IPS DF 19.7 (cell line): Measurements from ENCODE around the gene ZNF189.

Experiments used
- DNase-seq: peaks from one replicate; pipeline ENCODE4 v3.0.0-alpha.2; 2013; ENCODE audit warnings: low read depth, low spot score

The ZNF189 gene

DNA sequence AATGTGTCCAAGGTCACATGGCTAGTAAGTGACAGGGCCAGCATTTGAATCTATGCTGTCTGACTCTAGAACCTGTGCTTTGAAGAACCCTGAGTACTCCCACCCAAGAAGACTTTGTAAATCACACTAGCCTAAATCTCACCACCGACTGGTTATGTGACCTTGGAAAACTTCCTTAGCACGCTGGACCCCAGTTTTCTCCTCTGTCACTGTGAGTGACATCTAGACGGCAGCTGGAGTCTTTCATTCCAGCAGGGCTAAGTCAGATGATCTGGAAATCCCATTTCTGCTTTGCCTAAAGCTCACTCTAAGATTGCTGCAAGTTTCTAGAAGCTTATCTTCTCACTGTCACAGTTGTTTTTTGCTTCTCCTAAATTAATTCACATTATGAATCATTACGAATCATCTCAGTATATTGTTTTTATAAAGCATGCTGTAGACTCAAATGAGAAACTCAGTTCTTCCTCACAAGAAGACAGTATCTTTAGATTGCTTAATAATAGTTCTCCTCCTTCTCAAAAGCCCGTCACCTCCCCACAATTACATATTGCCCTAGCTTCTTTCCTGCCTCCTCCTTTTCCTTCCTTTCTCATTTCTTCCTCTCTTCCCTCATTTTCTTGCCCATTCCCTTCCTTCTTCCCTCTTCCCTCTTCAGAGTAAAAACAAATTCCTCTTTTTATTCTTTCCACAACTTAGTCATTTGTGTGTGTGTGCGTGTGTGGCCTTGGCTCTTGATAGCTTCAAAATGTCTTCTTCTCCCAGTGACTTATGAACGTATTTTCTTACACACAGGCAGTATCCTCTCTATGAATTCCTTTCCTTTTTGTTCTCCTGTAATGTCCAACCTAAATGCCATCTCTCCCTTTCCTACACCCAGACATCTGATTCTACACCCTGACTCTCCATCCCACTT, 20.1 kb downstream of the ZNF189 start:
- no peak for DNase-seq

DNA sequence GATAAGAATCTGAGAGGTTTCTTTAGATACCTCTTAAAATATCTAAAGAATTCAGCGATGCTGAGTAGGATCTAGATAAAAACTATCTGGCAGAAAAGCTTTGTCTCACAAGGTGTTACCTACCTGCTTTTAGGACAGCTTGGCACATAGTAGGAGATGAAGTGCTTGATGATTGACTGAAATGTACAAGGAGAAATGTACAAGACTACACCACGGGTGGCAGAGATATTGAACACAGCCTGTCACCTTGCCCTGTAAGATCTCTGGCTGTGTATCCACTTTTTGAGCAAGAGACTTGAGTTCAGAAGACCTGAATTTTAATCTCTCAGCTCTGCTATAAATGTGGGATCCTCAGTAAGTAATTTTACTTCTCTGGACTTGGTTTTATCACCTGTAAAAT, 21.2 kb downstream of the ZNF189 start:
- DNase-seq: no peak

DNA sequence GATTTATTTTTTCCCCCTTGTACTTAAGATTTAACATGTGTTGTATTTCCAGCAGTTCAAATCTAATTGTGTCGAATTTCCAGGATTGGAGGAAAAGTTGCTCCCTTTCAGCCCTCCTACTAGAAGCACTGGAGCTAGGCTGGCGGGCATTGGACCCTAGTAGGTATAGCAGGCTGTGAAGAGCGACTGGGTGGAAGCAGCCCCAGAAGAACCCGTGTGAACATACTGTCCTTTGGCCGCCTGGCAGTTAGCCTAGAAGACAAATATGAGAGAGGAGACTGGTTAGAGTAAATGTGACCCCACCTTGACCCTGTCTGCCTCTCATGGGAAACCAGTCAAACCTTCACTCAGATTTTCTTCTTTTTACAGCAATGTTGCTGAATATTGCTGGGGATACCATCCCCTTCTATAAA, 23.0 kb downstream of the ZNF189 start:
- no peak for DNase-seq

DNA sequence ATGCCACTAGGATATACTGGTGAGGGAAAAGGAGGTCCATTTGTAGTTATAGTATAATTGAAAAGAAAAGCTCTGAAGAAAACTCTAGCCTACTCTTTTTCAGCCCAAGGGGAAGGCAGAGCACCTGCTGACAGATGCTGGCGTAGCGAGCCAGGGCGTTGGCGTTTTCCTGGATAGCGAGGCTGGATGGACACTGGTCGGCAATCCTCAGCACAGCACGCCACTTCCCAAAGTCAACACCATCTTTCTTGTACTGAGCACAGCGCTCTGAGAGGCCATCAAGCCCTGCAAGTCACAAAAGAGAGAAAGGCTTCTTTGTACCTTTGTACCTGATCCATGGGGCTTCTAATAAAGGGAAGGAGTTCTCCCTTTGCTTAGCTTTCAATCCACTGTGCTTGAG, 28.7 kb downstream of the ZNF189 start:
- no peak for DNase-seq

DNA sequence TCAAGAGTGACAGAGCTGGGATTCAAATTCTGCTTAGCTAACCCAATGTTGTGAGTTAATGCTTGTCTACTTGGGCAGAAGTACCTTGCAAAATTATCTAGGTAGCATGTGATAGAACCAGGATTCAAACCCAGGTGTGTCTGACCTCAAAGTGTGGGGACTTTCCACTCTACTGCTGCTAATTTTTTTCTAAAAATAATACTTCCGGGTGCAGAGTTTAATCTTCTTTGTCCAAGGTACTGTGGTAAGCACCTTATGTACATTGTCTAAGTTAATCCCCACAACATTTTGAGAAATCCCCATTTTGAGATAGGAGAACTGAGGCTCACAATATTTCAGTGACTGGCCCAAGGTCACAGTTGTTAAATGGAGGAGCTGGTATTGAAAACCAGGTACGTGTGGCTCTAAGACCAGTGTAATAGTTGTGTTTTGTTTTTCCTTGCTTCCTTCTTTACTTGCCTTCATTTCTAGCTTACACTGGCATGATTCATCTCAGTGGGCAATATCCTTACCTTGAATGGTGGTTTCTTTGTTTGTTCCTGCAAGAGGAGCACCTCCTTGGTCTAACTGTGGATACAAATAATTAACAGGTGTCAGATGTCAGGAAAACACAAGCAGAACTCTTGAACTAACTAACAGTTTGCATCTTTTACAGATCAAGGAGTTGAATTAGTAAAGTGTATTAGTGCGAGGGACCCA, 29.5 kb downstream of the ZNF189 start:
- no peak for DNase-seq

DNA sequence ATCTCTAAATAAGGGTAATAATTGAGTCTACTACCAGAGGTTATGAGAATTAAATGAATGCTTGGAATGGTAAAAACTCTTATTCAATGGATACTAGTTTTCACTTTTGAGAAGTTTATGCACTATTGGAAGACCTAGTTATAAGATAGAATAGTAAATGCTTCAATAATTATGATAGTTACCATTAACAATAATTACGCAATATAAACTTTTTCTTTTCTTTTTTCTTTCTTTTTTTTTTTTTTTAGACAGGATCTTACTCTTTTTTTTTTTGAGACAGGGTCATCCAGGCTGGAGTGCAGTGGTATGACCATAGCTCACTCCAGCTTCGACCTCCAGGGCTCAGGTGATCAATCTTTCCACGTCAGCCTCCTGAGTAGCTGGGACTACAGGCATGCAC, 30.3 kb downstream of the ZNF189 start:
- DNase-seq: no peak

DNA sequence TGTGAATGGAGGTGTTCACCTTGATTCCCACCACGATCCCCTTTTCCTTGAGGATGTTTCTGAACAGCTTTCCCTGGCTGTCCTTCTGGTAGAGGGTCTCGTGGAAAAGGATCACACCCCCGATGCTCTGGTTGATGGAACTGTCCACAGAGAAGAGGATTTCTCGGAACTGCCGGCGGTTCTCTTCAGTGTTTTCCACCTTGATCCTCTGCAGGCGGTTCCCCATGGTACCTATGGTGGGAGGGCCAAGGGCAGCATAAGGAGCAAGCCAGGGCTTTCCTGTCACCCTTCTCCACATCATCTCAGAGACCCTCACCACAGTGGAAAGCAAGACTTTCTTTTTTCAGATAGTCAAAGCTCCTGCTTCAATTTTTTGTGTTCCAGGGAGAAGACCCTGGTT, 31.1 kb downstream of the ZNF189 start:
- DNase-seq: no peak

GRCh38 chr9:101432171-101432570, 33.5 kb downstream of the ZNF189 start:
- DNase-seq: no peak

DNA sequence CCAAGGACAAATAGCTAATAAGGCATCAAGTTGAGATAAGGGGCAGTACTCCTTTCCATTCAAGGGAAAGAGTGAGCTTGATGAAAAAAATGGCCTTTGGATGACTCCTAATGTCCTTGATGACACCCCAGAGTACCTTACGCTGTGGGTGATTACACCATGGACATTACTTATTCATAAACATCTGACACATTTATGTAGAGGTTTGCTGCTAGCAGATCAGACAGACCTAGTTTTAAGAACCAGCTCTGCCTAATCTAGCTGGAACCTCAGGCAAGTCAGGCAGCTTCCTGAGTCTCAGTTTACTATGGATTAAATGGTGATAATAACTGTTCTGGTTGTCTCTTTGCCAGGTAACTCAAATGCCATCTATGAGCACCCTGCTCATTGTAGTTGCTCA, 34.1 kb downstream of the ZNF189 start:
- DNase-seq: no peak

GRCh38 chr9:101433229-101433628, 34.6 kb downstream of the ZNF189 start:
- no peak for DNase-seq

DNA sequence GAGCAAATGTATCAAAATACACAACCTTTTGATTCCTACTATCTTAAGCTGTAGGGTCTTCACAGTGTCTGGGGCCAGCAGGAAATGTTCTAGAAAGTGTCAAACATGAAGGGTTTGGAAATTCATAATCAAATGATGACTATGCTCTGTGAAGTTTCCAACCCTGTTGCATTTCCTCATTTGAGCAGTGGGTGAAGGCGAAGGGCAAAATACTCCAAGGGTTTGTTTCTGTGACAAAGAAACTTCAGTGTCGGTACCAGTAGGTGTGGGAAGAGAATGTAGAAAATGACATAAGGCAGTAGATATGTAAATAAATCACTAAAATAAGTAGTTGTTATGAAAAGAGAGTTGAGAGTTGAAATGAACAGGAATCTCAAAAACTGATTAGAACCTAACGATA, 36.3 kb downstream of the ZNF189 start:
- DNase-seq: no peak

DNA sequence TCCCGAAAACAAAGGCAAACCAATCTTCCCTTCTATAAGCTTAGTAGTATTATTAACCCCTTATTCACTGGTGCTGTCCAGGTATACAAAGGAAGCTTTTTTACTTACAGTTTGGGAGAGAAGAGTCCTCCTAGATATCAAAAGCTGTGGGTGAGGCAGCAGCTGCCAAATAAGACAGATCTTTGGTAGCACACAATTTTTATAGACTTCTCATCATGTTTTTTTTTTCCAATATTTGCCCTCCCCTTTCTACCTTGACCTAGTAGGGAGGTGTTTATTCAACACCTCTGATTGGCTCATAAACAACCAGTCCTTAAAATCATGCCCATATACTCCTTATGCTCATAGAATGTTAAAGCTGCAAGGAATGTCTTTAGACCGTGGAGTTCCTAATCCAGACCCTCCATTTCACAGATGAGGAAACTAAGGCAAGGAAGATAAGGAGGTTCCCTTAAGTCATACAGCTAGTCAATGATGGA, 37.0 kb downstream of the ZNF189 start, which contains the start of gene ALDOB:
ALDOB (minus strand) TSS at position 174 of the 479 bp plus-strand sequence. CDS start 4,887 bp downstream, outside the sequence.
- DNase-seq: no peak

DNA sequence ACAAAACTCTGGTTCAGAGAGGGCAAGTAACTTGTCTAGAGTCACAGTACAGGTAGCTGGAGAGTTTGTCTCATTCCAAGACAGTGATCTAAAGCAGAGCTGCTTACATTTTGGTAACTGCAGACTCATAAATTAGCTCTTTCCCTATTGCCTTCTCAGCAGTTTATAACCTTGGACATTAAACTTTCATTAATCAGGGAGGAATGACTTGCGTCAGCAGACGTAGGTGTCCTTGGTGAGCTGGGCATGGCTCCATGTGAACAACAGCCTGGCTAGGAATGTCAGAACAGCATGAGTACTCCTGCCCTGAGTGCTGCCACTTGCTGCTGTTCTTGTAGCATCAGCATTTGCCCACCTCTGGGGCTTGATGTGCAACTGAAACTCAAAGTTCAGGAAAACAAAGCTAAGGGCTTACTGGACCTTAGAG, 39.2 kb downstream of the ZNF189 start:
- DNase-seq: no peak

DNA sequence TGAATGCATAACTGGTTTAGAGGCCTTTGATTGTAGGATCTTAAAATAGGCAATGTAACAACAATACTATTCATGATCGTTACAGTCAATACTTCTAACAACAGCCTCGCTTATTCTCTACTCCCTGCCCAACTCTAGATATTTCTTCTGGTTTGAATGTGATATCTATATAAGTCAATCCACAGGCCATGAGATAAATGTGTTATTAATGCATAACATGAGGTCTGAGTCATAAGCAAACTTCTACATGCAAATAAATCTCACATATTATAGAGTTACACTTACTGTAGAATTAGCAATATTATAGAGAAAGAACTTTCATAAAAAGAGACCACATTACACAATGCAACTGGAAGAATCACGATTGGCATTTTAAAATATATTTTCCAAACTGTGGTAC, 39.9 kb downstream of the ZNF189 start:
- no peak for DNase-seq

DNA sequence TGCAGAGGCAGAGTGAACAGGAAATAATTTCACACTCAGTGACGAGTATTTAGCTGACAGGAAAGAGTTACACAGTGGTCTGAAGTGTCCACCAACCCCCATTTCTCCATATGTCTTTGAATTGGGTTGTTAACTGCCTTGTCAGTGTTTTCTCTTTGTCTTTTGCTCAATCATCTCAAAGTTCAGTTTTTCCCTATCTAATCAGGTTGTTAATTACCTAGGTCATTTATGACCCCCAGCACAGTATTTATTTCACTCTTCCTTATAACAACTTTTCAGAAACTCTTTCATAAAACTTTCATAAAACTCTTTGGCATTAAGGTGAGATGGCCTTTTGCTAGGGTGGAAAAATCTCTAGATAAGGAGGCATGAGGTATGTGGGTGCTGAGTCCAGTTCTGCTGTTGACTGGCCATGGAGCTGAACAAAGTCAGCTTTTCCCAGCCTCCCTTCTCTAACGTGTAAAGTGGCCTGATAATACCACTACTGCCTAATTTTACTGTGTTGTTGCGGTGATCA, 42.1 kb downstream of the ZNF189 start:
- DNase-seq: no peak

- DNase-seq: no peak
Observed at GRCh38 chr9:101442318-101442717, 43.7 kb downstream of the ZNF189 start.

DNA sequence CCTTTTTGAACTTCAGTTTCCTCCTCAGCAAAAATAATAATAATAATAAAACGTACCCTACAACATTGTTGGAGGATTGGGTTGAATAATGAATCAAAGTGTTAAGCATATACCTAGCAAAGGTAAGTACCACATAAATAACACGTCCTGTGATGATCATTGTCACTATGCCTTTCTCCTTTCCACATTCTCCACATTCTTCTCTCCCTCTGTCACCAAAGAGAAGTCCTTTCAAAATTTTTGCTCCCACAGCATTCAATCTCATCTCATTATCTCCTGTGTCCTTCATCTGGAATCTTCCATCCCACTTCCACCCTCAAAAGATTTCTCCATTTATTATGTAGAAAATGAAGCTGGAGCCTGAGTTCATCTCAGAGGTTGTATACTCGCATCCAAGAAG, 44.1 kb downstream of the ZNF189 start:
- no peak for DNase-seq

- DNase-seq: no peak
Observed at GRCh38 chr9:101443364-101443771, 44.7 kb downstream of the ZNF189 start.

- no peak for DNase-seq
Observed at GRCh38 chr9:101445353-101446029, 46.8 kb downstream of the ZNF189 start.

DNA sequence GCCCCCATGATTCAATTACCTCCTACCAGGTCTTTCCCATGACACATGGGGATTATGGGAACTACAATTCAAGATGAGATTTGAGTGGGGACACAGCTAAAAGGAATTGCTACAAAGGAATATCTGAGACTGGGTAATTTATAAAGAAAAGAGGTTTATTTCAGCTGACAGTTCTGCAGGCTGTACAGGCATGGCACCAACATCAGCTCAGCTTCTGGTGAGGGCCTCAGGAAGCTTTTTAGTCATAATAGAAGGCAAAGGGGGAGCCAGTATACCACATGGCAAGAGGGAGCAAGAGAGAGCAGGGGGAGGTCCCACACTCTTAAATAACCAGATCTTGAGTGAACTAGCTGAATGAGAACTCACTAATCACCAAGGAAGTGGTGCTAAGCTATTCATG, 48.1 kb downstream of the ZNF189 start:
- DNase-seq: no peak

GRCh38 chr9:101448680-101449070, 50.0 kb downstream of the ZNF189 start:
- DNase-seq: no peak
